Measurements from ENCODE around the gene VSTM4.

GRCh38 chr10:49079499-49079898 is 35.8 kb downstream of the VSTM4 start:
- no peak for TF ChIP-seq POLR2A (IDR thresholded peaks at IDR 0.05; ENCODE audit: low read depth, low read length)
- TF ChIP-seq, protein P1, sequence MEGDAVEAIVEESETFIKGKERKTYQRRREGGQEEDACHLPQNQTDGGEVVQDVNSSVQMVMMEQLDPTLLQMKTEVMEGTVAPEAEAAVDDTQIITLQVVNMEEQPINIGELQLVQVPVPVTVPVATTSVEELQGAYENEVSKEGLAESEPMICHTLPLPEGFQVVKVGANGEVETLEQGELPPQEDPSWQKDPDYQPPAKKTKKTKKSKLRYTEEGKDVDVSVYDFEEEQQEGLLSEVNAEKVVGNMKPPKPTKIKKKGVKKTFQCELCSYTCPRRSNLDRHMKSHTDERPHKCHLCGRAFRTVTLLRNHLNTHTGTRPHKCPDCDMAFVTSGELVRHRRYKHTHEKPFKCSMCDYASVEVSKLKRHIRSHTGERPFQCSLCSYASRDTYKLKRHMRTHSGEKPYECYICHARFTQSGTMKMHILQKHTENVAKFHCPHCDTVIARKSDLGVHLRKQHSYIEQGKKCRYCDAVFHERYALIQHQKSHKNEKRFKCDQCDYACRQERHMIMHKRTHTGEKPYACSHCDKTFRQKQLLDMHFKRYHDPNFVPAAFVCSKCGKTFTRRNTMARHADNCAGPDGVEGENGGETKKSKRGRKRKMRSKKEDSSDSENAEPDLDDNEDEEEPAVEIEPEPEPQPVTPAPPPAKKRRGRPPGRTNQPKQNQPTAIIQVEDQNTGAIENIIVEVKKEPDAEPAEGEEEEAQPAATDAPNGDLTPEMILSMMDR (conservative IDR thresholded peaks at IDR 0.05; ENCODE audit: low read depth, low read length), result no peak
- no peak for TF ChIP-seq CEBPB (IDR thresholded peaks at IDR 0.05; ENCODE audit: low read depth, low read length)
- no peak for TF ChIP-seq FOS (IDR thresholded peaks at IDR 0.05; ENCODE audit: low read depth, low read length)
- no peak for TF ChIP-seq RCOR1 (IDR thresholded peaks at IDR 0.05; ENCODE audit: insufficient replicate concordance, low read length)
- TF ChIP-seq RAD21 (IDR thresholded peaks at IDR 0.05; ENCODE audit: low read length), result no peak
- TF ChIP-seq, protein P2, sequence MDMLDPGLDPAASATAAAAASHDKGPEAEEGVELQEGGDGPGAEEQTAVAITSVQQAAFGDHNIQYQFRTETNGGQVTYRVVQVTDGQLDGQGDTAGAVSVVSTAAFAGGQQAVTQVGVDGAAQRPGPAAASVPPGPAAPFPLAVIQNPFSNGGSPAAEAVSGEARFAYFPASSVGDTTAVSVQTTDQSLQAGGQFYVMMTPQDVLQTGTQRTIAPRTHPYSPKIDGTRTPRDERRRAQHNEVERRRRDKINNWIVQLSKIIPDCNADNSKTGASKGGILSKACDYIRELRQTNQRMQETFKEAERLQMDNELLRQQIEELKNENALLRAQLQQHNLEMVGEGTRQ (IDR thresholded peaks at IDR 0.05; ENCODE audit: low read depth, low read length), result no peak
- no peak for TF ChIP-seq CHD1 (IDR thresholded peaks at IDR 0.05; ENCODE audit: low read depth, low read length)
- no peak for TF ChIP-seq SMC3 (IDR thresholded peaks at IDR 0.05; ENCODE audit: low read depth, low read length)
